ENCODE results near the gene SLC35F1.

SLC35F1 gene

GRCh38 chr6:117919775-117920729 lies 13.0 kb downstream of the SLC35F1 start (continued):
- no peak for TF ChIP-seq ZNF280D (tag by site-specific recombination; IDR thresholded peaks at IDR 0.05)
- TF ChIP-seq ZSCAN5A (tag by site-specific recombination; IDR thresholded peaks at IDR 0.05): no peak
- no peak for TF ChIP-seq BCL6B (tag by site-specific recombination; IDR thresholded peaks at IDR 0.05)
- TF ChIP-seq SP2 (tag by site-specific recombination; IDR thresholded peaks at IDR 0.05): peak; percentile 28; the same call in 1 of the 2 replicates
- no peak for TF ChIP-seq ZNF223 (tag by site-specific recombination; IDR thresholded peaks at IDR 0.05)
- peak; percentile 56 for TF ChIP-seq ZFHX2 (tag by site-specific recombination; conservative IDR thresholded peaks at IDR 0.05)
- TF ChIP-seq ZNF324 (tag by site-specific recombination; IDR thresholded peaks at IDR 0.05): no peak
- no peak for TF ChIP-seq TSHZ1 (tag by site-specific recombination; IDR thresholded peaks at IDR 0.05; ENCODE audit: borderline replicate concordance)
- TF ChIP-seq RBAK (tag by site-specific recombination; IDR thresholded peaks at IDR 0.05): no peak
- no peak for TF ChIP-seq ZNF776 (tag by site-specific recombination; IDR thresholded peaks at IDR 0.05; ENCODE audit: borderline replicate concordance)
- peak; percentile 24; the same call in 1 of the 2 replicates for TF ChIP-seq PRDM6 (tag by site-specific recombination; IDR thresholded peaks at IDR 0.05)
- peak; percentile 51; the same call in 1 of the 2 replicates for TF ChIP-seq ZIC2 (tag by site-specific recombination; IDR thresholded peaks at IDR 0.05)
- no peak for TF ChIP-seq ZNF433 (tag by site-specific recombination; IDR thresholded peaks at IDR 0.05; ENCODE audit: low read depth)
- no peak for TF ChIP-seq ZNF112 (tag by site-specific recombination; IDR thresholded peaks at IDR 0.05)
- no peak for TF ChIP-seq ZNF280C (tag by site-specific recombination; IDR thresholded peaks at IDR 0.05)
- TF ChIP-seq ZBTB20 (tag by site-specific recombination; IDR thresholded peaks at IDR 0.05): peak; percentile 87
- TF ChIP-seq ZNF274 (IDR thresholded peaks at IDR 0.05; ENCODE audit: low read length): no peak
- TF ChIP-seq ZNF274 (tag by site-specific recombination; IDR thresholded peaks at IDR 0.05; ENCODE audit: borderline replicate concordance): no peak
- no peak for TF ChIP-seq ZNF114 (tag by site-specific recombination; IDR thresholded peaks at IDR 0.05)
- TF ChIP-seq ZNF138 (tag by site-specific recombination; IDR thresholded peaks at IDR 0.05; ENCODE audit: borderline replicate concordance): no peak
- TF ChIP-seq ZNF140 (tag by site-specific recombination; IDR thresholded peaks at IDR 0.05): no peak
- TF ChIP-seq ZNF626 (tag by site-specific recombination; IDR thresholded peaks at IDR 0.05): no peak
- no peak for TF ChIP-seq YY1 (tag by site-specific recombination; IDR thresholded peaks at IDR 0.05)
- no peak for TF ChIP-seq ZBTB6 (tag by site-specific recombination; IDR thresholded peaks at IDR 0.05)
